Measurements from ENCODE around the gene FBXW11.
"Not testable (repeated sequence)": the region's sequence is repeated elsewhere in the genome, so short reads cannot be mapped to it uniquely, and the experiment has no call there.

FBXW11 gene

DNA sequence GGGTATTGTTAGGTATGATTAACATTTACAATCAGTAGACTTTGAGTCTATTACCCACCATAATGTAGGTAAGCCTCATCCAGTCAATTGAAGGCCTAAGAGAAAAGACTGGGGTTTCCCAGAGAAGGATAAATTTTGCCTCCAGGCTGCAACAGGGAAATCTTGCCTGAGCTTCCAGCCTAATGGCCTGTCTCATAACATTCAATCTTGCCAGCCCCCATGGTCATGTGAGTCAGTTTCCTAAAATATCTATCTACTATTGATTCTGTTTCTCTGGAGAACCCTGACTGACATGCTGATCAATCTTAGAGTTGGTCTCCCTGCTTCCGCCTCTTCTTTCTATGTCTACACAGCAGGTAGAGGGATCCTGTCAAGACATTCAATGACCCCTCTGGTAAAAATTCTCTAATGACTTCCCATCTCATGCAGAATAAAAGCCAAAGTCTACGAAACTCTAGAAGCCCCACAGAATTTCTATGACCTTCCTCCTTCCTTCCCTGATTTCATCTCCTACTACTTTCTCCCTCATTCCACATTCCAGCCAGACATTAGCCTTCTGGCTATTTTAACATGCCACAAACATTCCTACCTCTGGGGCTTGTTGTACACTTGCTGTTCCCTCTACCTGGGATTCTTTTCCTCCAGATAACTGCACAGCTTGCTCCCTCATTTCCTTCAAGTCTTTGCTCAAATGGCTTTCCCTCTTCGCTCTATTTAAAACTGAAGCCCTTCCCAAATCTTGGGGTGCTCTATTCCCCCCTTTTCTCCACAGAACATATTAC lies 60.2 kb downstream of the FBXW11 start:
- no peak for DNase-seq

DNA sequence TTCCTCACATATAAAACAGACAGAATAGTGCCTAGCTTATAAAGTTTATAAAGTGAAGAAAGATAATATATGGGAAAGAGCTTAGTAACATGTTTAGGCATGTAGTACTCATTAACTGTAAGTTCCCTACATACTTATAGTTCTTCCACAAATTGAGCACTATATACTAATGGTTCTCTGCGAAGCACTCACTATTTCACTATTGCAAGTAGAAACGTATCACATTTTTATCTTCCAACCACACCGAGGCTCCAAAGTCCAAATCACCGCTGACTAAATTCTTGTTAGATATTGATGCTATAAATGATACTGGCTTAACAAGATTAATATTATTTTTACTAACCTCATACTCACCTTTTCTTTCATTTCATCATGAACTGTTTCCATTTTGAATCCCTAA lies 61.0 kb downstream of the FBXW11 start:
- no peak for DNase-seq

DNA sequence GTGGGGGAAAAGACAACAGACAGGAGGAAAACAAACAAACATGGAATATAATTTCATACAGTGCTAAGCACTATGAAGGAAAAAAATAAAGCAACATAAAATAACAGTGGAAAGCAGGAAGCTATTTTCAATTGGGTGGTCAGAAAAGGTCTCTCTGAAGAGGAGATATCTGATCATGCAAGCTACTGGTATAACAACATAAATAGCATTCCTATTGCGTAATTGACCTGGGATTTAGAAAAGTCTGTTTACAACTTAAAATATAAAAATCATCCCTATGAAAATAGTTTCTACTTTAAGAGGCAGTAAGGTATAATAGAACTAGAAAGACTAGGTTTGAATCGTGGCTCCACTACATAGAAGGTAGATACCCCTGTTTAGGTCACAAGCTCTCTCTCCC lies 61.4 kb downstream of the FBXW11 start:
- DNase-seq: no peak

DNA sequence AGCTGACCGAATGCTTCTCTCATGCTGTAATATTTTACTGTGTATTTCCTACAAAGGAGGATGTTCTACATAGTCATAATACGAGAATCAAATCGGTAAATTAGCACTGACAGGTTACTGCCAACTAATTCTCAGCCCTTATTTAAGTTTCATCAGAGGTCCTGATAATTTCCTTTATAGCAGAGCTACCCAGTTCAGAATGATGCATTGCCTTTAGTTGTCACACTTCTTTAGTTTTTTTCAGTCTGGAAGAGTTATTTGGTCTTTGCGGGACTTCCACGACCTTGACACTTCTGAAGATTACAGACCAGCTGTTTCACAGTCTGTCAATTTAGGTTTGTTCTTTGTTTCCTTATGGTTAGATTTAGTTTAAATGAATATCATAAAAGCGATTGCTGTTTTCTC lies 64.3 kb downstream of the FBXW11 start:
- not testable (repeated sequence) for DNase-seq

DNA sequence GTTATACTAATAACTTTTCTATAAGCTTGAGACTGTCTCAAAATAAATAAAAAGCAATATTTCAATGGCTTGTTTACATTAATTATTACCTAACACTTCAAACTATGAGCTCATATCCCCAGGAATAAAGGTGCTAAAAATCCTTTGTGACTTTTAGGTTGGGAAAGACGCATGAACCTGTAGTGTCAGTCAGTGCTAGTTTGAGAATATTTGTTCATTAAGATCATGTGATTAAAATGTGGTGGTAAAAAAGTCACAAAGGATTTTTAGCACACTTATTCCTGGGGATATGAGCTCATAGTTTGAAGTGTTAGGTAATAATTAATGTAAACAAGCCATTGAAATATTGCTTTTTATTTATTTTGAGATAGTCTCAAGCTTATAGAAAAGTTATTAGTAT lies 64.8 kb downstream of the FBXW11 start:
- not testable (repeated sequence) for DNase-seq

DNA sequence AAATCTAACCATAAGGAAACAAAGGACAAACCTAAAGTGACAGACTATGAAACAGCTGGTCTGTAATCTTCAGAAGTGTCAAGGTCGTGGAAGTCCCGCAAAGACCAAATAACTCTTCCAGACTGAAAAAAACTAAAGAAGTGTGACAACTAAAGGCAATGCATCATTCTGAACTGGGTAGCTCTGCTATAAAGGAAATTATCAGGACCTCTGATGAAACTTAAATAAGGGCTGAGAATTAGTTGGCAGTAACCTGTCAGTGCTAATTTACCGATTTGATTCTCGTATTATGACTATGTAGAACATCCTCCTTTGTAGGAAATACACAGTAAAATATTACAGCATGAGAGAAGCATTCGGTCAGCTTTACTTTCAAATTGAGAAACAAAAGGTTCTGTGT lies 65.2 kb downstream of the FBXW11 start:
- not testable (repeated sequence) for DNase-seq

DNA sequence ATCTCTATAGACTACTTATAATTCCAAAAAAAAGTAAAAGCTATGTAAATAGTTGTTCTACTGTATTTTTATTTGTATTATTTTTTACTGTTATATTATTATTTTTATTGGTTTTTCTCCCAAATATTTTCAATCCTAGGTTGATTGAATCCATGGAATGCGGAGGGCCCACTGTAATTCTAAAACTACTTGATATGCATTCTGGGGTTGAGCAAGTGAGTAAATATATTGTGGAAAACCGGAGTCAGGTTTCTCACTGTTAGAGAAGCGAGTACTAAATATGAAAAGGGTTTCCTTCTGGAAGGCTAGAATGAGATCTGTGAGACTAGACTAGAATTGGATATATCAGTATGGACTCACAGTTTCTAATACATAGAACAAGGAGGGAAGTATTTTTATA lies 66.5 kb downstream of the FBXW11 start:
- no peak for DNase-seq

DNA sequence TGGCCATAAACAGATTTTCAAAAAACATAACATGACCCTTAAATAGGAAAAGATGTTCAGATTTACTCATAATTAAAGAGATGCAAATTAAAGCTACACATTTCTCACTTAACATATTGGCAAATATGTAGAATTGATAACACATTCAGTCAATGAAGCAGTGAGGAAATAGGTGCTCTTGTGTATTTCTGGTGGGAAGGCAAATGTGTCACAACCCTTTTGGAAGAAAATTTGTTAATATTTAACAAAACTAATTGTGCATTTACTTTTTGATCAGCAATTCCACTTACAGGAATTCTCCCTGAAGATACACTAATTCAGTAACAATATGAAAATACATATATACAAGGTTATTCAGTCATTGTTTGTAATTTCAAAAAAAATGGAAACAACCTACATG lies 68.1 kb downstream of the FBXW11 start:
- no peak for DNase-seq

DNA sequence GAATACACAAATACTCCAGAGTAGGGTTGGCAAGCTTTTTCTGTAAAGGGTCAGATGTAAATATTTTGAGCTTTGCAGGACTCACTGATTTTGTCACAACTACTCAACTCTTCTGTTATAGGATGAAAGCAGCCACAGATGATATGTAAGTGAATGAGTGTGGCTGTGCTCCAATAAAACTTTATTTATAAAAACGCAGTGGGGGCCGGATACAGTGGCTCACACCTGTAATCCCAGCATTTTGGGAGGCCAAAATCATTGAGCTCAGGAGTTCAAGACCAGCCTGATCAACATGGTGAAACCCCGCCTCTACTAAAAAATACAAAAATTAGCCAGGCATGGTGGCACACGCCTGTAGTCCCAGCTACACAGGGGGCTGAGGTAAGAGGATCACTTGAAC lies 69.1 kb downstream of the FBXW11 start:
- no peak for DNase-seq

DNA sequence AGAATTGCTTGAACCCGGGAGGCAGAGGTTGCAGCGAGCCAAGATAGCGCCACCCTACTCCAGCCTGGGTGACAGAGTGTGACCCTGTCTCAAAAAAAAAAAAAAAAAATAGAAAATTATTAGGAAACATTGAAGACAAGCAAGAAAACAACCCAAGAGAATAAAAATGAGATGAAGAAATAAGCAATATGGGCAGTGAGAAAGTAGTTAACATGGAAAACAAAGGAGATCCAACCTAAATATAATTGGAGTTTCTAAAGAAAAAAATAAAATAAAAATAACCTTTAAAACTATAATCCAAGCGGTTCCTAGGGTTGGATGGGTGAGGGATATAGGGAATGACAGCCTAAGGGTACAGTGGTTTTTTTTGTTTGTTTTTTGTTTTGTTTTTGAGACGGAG lies 71.9 kb downstream of the FBXW11 start:
- DNase-seq: no peak

DNA sequence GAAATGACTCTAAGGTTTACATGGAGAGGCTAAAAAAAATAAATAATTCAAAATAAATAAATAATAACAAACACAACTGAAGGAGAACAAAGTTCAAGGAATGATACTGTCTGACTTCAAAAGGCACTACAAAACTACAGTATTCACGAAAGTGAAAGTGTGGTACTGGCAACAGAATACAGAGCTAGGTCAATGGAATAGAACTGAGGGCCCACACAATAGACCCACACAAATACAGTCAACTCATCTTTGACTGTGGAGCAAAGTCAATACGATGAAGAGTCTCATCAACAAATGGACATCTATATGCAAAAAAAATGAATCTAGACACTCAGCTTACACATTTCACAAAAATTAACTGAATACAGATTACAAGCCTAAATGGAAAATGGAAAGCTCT lies 75.3 kb downstream of the FBXW11 start:
- DNase-seq: no peak

DNA sequence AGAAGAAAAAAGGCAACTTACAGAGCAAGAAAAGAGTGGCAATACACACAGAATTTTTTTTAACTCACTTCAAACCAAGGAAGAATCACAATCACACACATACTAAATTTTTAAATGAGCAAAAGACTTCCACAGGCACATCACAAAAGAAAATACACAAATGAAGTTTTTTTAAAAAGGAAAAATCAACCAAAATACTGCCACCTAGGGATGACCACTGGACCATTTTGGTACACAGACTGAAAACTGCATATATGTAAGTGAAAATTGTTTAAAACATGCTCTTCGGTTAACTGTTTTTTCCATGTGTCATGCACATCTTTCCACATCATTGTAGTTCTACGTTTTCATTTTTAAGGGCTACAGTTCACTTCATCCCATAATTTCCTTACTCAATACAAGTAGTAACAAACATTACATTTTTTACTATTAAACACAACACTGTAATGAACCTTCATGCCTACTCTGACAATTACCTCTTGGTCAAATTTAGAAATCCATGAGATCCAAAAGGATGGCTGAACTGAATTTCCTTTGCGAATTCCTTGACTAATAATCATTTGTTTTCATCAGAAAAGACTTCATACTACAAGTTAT lies 79.0 kb downstream of the FBXW11 start:
- no peak for DNase-seq

DNA sequence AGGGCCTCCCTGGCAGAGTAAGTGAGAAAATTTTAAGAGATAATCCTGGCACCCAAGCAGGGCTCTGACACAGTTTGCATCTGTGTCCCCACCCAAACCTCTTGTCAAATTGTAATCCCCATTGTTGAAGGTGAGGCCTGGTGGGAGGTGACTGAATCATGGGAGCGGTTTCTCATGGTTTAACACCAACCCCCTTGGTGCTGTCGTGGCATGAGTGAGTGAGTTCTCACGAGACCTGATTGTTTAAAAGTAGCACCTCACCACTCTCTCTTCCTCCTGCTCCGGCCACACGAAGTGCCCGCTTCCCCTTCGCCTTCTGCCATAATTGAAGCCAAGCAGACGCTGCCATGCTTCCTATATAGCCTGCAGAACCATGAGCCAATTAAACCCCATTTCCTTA lies 80.1 kb downstream of the FBXW11 start:
- no peak for DNase-seq

DNA sequence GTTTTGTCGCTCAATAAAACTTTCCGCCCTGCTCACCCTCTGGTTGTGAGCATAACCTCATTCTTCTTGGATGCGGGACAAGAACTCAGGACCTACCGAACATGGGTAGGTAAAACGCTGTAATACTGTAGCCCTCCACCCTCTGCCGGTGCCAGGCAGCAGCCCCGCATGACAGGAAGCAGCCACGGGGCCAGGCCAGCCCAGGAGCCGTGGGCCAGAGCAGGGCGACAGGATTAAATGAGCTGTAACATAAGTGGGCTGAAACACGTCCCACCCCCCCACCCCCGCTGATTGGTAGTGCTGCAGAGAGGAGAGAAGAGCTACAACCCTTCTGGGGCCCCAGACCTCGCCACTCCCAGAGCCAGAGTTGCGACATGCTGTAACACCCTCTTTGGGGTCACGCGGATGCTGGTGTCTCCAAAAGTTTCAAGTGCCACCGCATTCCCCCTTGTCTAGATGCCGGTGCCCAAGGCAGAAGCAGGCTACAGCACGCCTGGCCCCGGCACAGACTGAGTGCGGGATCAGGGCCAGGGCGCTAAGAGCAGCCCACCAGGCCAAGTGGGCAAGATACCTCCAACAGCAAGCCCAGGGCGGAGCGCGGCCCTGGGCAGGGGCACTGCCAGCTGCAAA lies 81.8 kb downstream of the FBXW11 start:
- DNase-seq: no peak

DNA sequence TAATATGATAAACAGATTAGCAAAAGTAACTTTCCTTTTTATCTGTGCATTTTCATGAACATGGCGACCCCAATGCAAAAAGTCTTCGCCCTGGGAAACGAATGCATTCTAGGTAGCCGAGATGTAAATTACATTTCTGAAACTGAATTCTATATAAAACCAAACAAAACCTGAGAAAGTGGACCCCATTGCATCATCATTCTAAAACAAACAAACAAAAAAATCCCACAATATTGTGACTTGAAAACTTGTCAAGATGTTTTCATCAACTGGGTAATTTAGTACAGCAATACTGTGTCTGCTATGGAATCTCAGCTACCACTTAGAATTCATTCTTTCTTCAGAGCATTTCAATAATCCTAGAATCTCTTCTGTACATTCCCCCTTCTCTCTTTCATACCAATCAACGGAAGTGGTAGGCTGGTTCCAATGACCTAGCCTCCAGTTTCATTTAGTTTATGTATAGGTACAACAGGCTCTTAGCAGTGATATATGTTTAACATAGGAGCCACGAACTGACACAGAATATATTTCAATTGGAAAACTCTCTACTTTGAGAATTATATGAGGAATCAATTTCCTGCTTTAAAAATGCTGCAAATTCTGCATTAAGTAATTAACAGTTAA lies 85.6 kb downstream of the FBXW11 start:
- DNase-seq: no peak

DNA sequence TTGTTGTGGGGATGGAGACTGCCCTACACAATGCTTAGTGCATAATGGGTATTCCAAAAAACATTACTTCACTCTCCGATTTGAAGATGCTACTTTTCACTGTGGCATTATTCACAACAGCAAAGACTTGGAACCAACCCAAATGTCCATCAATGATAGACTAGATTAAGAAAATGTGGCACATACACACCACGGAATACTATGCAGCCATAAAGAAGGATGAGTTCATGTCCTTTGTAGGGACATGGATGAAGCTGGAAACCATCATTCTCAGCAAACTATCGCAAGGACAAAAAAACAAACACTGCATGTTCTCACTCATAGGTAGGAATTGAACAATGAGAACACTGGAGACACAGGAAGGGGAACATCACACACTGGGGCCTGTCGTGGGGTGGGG lies 90.7 kb downstream of the FBXW11 start:
- not testable (repeated sequence) for DNase-seq

DNA sequence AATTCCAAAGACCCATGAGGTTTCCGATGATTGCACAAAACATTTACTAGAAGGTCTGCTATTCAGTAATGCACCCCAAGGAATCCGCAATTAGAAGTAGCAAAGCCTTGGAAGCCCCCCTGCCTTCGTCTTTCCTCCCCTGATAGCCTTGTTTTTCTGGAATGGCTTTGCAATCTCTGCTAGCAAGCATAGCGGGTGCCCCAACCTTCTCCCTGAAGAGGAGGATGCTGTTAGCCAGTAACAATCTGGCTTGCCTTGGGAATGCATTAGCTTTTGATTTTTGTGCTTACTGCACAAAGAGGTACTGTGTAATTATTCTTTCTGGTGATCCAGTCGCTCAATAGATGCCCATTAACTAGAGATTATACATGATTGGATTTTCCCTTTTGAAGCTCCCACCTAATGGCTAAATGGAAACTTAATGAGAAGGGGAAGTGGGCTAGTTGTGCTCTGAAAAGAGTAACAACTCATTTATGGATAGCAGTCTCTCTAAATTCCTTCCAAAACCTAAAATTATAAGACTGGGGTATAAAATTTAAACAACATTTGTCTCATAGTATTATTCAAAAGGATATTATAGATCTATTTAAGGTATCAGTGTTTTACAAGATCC lies 91.6 kb downstream of the FBXW11 start:
- DNase-seq: no peak

DNA sequence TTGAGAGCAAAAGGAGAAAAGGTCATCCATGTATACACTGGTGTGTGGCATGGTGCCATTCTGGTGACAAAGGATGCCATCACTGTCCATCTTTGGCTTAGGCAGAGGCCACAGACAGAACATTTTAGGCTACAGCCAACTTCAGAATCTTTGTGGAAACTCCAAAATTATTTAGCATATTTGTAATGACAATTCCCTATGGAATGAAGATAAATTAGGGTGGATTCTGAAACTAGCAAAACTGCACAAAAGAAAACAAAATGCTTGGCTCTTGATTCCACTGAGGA lies 92.5 kb downstream of the FBXW11 start:
- DNase-seq: no peak

DNA sequence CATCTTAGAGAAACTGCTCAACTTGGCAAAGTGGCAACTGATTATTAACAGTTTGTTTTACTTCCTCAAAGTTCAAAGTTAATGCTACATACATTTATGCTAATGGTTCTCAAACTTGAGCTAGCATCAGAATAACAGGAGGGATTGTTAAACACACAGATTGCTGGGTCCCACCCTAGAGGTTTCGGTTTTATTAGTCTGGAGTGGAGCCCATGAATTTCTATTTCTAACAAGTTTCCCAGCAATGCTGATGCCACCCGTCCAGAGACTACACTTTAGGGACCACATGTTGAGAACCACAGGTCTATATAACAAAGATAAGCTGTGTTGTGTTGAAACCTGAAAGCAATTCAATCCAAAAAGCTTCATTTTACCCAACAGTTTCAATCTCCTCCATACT lies 95.3 kb downstream of the FBXW11 start:
- no peak for DNase-seq

DNA sequence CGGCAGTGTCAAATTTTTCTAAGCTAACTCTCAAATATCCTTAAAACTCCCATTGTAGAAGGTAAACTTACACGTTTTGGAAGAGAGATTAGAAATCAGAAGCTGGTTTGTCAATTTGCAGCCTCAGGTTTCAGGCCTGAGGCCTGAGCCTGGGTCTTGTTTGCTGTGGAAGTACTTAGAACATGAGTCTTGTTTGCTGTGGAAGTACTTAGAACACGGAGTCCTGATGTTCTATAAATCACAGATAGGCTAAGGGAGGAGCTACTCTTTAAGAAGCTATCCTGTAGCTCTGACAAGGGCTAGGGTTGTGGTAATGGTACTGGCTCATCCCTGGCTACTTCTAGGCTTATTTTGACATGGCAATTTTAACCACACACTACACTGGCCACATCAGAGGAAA lies 97.8 kb downstream of the FBXW11 start:
- DNase-seq: no peak

DNA sequence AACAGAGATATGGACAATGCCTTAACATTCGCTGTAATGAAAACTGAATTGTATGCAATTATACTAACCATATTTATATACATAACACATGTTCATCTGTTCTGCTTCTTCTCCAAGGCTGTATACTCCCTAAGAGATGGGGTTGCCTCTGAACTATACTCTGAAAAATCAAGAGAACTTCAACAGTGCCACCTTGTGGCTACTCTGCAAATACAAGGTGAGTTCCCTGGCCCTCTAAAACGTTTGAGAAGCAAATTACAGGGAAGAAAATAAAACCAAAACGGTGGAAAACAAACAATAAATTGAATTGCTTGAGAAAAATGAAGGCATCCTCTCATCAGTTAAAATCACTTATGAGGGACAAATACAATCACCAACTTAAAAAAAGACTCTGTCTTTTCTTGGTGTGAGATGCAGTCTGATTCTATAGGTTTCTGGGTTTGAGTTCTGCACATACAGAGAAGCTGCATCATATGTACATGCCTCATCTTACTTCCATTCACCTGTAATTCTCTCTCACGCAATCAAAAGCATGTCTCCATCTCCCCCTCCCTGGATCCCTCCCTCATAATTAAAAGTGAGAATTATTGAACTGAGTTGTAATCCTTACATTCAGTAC lies 98.6 kb downstream of the FBXW11 start:
- peak; percentile 24 for DNase-seq

DNA sequence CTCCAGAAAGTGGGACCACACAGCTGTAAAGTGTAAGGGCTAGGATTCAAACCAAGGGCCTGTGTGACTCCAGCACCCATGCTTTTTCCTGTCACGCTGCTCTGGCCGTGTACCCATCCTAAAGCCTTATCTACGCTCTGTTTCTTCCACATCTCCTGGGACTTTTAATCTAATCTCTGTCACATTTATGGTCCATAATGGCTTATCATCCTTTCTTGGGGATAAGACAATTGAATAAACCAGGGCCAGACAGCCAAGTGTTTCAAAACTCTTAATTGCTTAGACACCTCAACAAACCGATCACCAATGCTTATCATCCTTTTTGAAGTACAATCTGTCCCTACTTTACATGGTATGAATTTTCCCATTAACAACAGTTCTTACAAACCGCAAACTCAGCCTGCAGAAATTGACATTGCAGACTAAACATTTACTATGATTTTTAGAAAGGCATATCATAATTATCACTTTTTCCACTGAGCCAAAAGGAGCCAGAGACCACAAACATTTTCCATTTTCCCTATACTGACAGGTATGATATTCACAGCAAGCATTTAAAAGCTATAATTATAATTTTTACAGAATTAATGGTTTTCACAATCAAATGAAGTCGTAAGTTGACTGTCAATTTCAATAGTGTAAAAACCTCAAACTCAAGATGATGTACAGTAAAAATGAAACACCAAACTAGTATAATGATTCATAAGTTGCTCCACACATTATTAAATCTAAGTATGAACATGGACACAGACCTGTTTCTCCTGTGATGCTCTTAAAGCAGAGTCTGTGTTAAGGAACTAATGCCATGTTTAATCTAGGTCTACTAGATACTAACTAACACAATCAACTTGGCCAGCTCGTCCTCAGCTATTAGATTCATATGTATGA lies 99.5 kb downstream of the FBXW11 start:
- no peak for DNase-seq
